H1 (cell line): ENCODE results near the gene NARS2. TPM values are rescaled to one million over a fixed set of nuclear protein-coding genes. Genes with fewer than 3 reads are reported as not detected.

ENCODE experiments used
- CTCF ChIA-PET: fragments of 300-600 bp; sonication (Branson Sonifier 250); formaldehyde crosslinking; loops from one replicate; lab custom pipeline; 2021; ENCODE audit not compliant: partially characterized antibody; lab: Charles Lee
- POLR2A ChIA-PET: fragments of 300-600 bp; sonication (Branson Sonifier 250); formaldehyde crosslinking; loops from one replicate; lab custom pipeline; 2021; ENCODE audit warnings: inconsistent platforms; ENCODE audit not compliant: partially characterized antibody; lab: Charles Lee
- DNase-seq, 2 experiments: peaks; one replicate each; pipeline versions ENCODE4 v3.0.0 to v3.0.0-alpha.2; 2010 to 2022; ENCODE audit warnings: low spot score in 2 of 2, low read depth in 1 of 2, mixed read lengths in 1 of 2
- FAIRE-seq: peaks from 2 replicates; lab custom pipeline; 2011; peaks lifted over from hg19 to GRCh38; lab: Jason Lieb, UNC
- H2AFZ ChIP-seq: 2 replicates; pipeline ENCODE4 v1.8.1; 2012; ENCODE audit warnings: low read length, inconsistent platforms
- H2AK5ac ChIP-seq: 2 replicates; pipeline ENCODE4 v1.6.1; 2013; ENCODE audit warnings: low read depth, low read length
- H2BK120ac ChIP-seq: replicated peaks from 2 replicates; pipeline ENCODE3; 2013; ENCODE audit warnings: low read depth, low read length, inconsistent platforms
- H2BK12ac ChIP-seq: 2 replicates; pipeline ENCODE4 v1.6.1; 2013; ENCODE audit warnings: low read depth, low read length
- H2BK15ac ChIP-seq: 2 replicates; pipeline ENCODE4 v1.6.1; 2013; ENCODE audit warnings: low read length
- H2BK20ac ChIP-seq: 2 replicates; pipeline ENCODE4 v1.6.1; 2013; ENCODE audit warnings: low read length
- H2BK5ac ChIP-seq: 2 replicates; pipeline ENCODE4 v1.6.1; 2013; ENCODE audit warnings: low read depth, low read length
- H3K14ac ChIP-seq: 2 replicates; pipeline ENCODE4 v1.6.1; 2013; ENCODE audit warnings: inconsistent platforms; ENCODE audit not compliant: insufficient read length
- H3K18ac ChIP-seq: 2 replicates; pipeline ENCODE4 v1.6.1; 2013; ENCODE audit warnings: low read length; ENCODE audit errors: extremely low read depth
- H3K23ac ChIP-seq: 2 replicates; pipeline ENCODE4 v1.6.1; 2013; ENCODE audit warnings: inconsistent platforms; ENCODE audit not compliant: insufficient read length
- H3K23me2 ChIP-seq: 2 replicates; pipeline ENCODE4 v1.6.1; 2013; ENCODE audit warnings: low read depth, low read length
- H3K27ac ChIP-seq: 2 replicates; pipeline ENCODE4 v1.6.1; 2011; ENCODE audit warnings: low read depth, low read length, inconsistent platforms
- H3K27me3 ChIP-seq, 4 experiments: replicated peaks in 1 of 4; 1 replicate in 1 of 4; 2 replicates in 3 of 4; pipeline versions ENCODE4 v1.6.1 to v1.8.1; 2011 to 2013; ENCODE audit warnings: low read length in 3 of 4, mild to moderate bottlenecking in 3 of 4, inconsistent platforms in 2 of 4, mixed read lengths in 2 of 4, moderate library complexity in 1 of 4; ENCODE audit not compliant: control insufficient read depth in 3 of 4, insufficient read depth in 3 of 4; ENCODE audit errors: extremely low read depth in 1 of 4
- H3K36me3 ChIP-seq, 4 experiments: 2 replicates each; pipeline versions ENCODE4 v1.6.1 to v1.8.1; 2011 to 2013; ENCODE audit warnings: mild to moderate bottlenecking in 4 of 4, low read length in 3 of 4, moderate library complexity in 2 of 4, control low read depth in 1 of 4, inconsistent platforms in 1 of 4; ENCODE audit not compliant: insufficient read depth in 4 of 4, control insufficient read depth in 2 of 4
- H3K4ac ChIP-seq: replicated peaks from 2 replicates; pipeline ENCODE3; 2013; ENCODE audit warnings: low read length, low read depth, mixed read lengths, inconsistent platforms; ENCODE audit not compliant: insufficient read length
- H3K4me1 ChIP-seq, 4 experiments: replicated peaks in 1 of 4; 1 replicate in 1 of 4; 2 replicates in 3 of 4; pipeline versions ENCODE4 v1.6.1 to v1.8.1; 2011 to 2013; ENCODE audit warnings: low read length in 3 of 4, inconsistent platforms in 2 of 4, mixed read lengths in 1 of 4; ENCODE audit not compliant: insufficient read depth in 4 of 4, control insufficient read depth in 3 of 4
- H3K4me2 ChIP-seq, 2 experiments: 2 replicates each; pipeline versions ENCODE4 v1.6.1 to v1.8.1; 2011 to 2013; ENCODE audit warnings: low read depth in 2 of 2, low read length in 2 of 2, control low read depth in 1 of 2, inconsistent platforms in 1 of 2, mild to moderate bottlenecking in 1 of 2; ENCODE audit not compliant: insufficient read depth in 1 of 2
- H3K4me3 ChIP-seq, 4 experiments: fragments of 200-600, 300-600 bp in 1 of 4; sonication (generic), shearing (Covaris generic), sonication (Bioruptor Twin) in 1 of 4; 2 replicates each; pipeline versions ENCODE4 v1.5.1 to v1.8.1; 2011 to 2016; ENCODE audit warnings: low read length in 4 of 4, low read depth in 3 of 4, control low read depth in 2 of 4, inconsistent platforms in 2 of 4, mild to moderate bottlenecking in 2 of 4, mixed read lengths in 1 of 4, moderate library complexity in 1 of 4; ENCODE audit not compliant: insufficient read depth in 2 of 4; ENCODE audit errors: extremely low read depth in 1 of 4
- H3K56ac ChIP-seq: replicated peaks from 2 replicates; pipeline ENCODE3; 2013; ENCODE audit warnings: low read depth, mild to moderate bottlenecking, mixed read lengths, low read length, inconsistent platforms; ENCODE audit not compliant: insufficient read length
- H3K79me1 ChIP-seq: 2 replicates; pipeline ENCODE4 v1.6.1; 2013; ENCODE audit warnings: low read depth, low read length, control low read depth
- H3K79me2 ChIP-seq, 2 experiments: 2 replicates each; pipeline versions ENCODE4 v1.6.1 to v1.8.1; 2012 to 2013; ENCODE audit warnings: low read length in 2 of 2, mild to moderate bottlenecking in 2 of 2, inconsistent platforms in 1 of 2; ENCODE audit not compliant: insufficient read depth in 2 of 2, control insufficient read depth in 1 of 2
- H3K9ac ChIP-seq, 4 experiments: replicated peaks in 1 of 4; 1 replicate in 1 of 4; 2 replicates in 3 of 4; pipeline versions ENCODE4 v1.6.1 to v1.8.1; 2011 to 2013; ENCODE audit warnings: low read depth in 3 of 4, low read length in 3 of 4, control low read depth in 2 of 4, mild to moderate bottlenecking in 2 of 4, moderate library complexity in 2 of 4, inconsistent platforms in 1 of 4; ENCODE audit errors: extremely low read depth in 1 of 4
- H3K9me3 ChIP-seq, 2 experiments: 2 replicates each; pipeline versions ENCODE4 v1.6.1 to v1.8.1; 2012 to 2013; ENCODE audit warnings: mild to moderate bottlenecking in 2 of 2, moderate library complexity in 2 of 2, control low read depth in 1 of 2, inconsistent platforms in 1 of 2, low read depth in 1 of 2, low read length in 1 of 2, mixed read lengths in 1 of 2; ENCODE audit not compliant: insufficient read depth in 2 of 2
- H4K20me1 ChIP-seq, 2 experiments: replicated peaks in 1 of 2; 2 replicates each; pipeline versions ENCODE3 to v1.8.1; 2011 to 2013; ENCODE audit warnings: inconsistent platforms in 2 of 2, low read length in 2 of 2, mild to moderate bottlenecking in 1 of 2; ENCODE audit not compliant: insufficient read depth in 2 of 2, control insufficient read depth in 1 of 2
- H4K5ac ChIP-seq: 2 replicates; pipeline ENCODE4 v1.6.1; 2013; ENCODE audit warnings: low read length, low read depth, mixed read lengths, inconsistent platforms; ENCODE audit not compliant: insufficient read length
- H4K8ac ChIP-seq: 2 replicates; pipeline ENCODE4 v1.8.0; 2013; ENCODE audit warnings: mild to moderate bottlenecking, moderate library complexity, low read length, inconsistent platforms; ENCODE audit not compliant: insufficient read depth; ENCODE audit errors: extremely low read depth
- H4K91ac ChIP-seq: replicated peaks from 2 replicates; pipeline ENCODE3; 2013; ENCODE audit warnings: low read length, mixed read lengths, inconsistent platforms; ENCODE audit not compliant: insufficient read length
- EGR1 ChIP-seq: IDR thresholded peaks from 2 replicates; pipeline ENCODE4 v1.6.1; 2011; ENCODE audit warnings: low read depth, low read length, borderline replicate concordance
- polyA plus RNA-seq, 7 experiments: library from polyadenylated mRNA; depleted of rRNA in 3 of 7; stranded (reverse) in 5 of 7; unstranded in 2 of 7; fragments of >200 nt in 5 of 7; fragments of 200-250 nt in 2 of 7; gene quantifications; 1 replicate in 5 of 7; 2 replicates in 1 of 7; 4 replicates in 1 of 7; pipeline versions ENCODE4 v1.2.1 to v1.2.3, GENCODE V29; 2011 to 2013; ENCODE audit warnings: missing spikeins in 2 of 7, mixed read lengths in 2 of 7
- total RNA-seq: library from RNA; stranded (reverse); fragmentation: NEBNext Ultra II Directional; extraction: Animal tissue kit (Norgen Biotek cat#: 25700); gene quantifications from 2 replicates; pipeline ENCODE4 v1.2.1, GENCODE V29; 2021

The NARS2 gene
- total and polyA plus RNA-seq, 2 of the 8 experiments (the other 6 are each of a cell fraction or from before 2014, with no cell fraction given), result 26.2 to 51.6 TPM

- Histone ChIP-seq H3K23ac (no peak overlapping the region), H3K56ac (no peak overlapping the region), H2AFZ (no peak overlapping the region), H3K23me2 (peaks cover 2% of the 10 kb centered on the region; the same call in 1 of the 2 replicates), H2AK5ac (no peak overlapping the region), H2BK120ac (no peak overlapping the region), H3K9ac (no peak overlapping the region), H3K4me3 (no peak overlapping the region), H4K5ac (no peak overlapping the region), H4K20me1 (no peaks in the 10 kb centered on the region), H3K9me3 (no peaks in the 10 kb centered on the region), H3K14ac (no peak overlapping the region), H3K4me1 (peaks cover 0 to 10% (median 4%) of the 10 kb centered on the region in 4 experiments; a peak in 3 of 7 replicates), H3K27me3 (no peaks in the 10 kb centered on the region), H3K79me2 (no peaks in the 10 kb centered on the region), H3K18ac (no peak overlapping the region), H2BK12ac (no peak overlapping the region), H4K91ac (no peak overlapping the region), H3K4me2 (no peak overlapping the region), H2BK15ac (no peak overlapping the region), H3K4ac (no peak overlapping the region), H2BK20ac (no peak overlapping the region), H3K27ac (no peak overlapping the region), H2BK5ac (no peak overlapping the region), H3K36me3 (no peaks in the 10 kb centered on the region; a peak in 1 of 8 replicates), H3K79me1 (no peaks in the 10 kb centered on the region), H4K8ac (no peak overlapping the region)
- ChIA-PET CTCF (interaction anchor here (0.6 to 6.4 kb wide), 5 partner anchors 8 to 200 kb away, joined by 3 to 87 read pairs (median 9); partner anchors contain the start of gene GAB2), POLR2A (interaction anchor here (5.9 kb wide), 1 partner anchor 10 kb away, joined by 33 read pairs; the partner anchor contains the start of gene GAB2)
- DNase-seq, result no peak
- no peak for FAIRE-seq
- no peak for TF ChIP-seq EGR1
Measured at GRCh38 chr11:78428266-78428636, 146.4 kb downstream of the NARS2 start.
